WTC11 (cell line): Measurements from ENCODE around the gene TSEN15. TPM values are rescaled to one million over a fixed set of nuclear protein-coding genes. Genes with fewer than 3 reads are reported as not detected.

Experiments
- ATAC-seq: fragments of 200-7000 bp; cut with Tn5 transposase; 2 replicates; pipeline ENCODE4 v1.10.0; 2021; ENCODE audit warnings: mild to moderate bottlenecking, moderate library complexity
- CTCF ChIA-PET: fragments of 300-600 bp; sonication (Branson Sonifier 250); formaldehyde crosslinking; loops from one replicate; lab custom pipeline; 2021; ENCODE audit warnings: antibody characterized with exemption; lab: Charles Lee
- POLR2A ChIA-PET: fragments of 350-600 bp; sonication (Branson Sonifier 250); formaldehyde crosslinking; loops from one replicate; lab custom pipeline; 2021; ENCODE audit warnings: antibody characterized with exemption; lab: Charles Lee
- DNase-seq: peaks from one replicate; pipeline ENCODE4 v3.0.0; 2021; ENCODE audit warnings: low spot score
- H3K27ac Mint-ChIP-seq: 2 replicates; pipeline ENCODE4 v1.8.0; 2021; ENCODE audit warnings: mixed read lengths
- H3K27me3 Mint-ChIP-seq: 2 replicates; pipeline ENCODE4 v1.8.0; 2021; ENCODE audit warnings: low read depth, mild to moderate bottlenecking, moderate library complexity, mixed read lengths
- H3K36me3 Mint-ChIP-seq: 2 replicates; pipeline ENCODE4 v1.8.0; 2021; ENCODE audit warnings: mixed read lengths
- H3K4me1 Mint-ChIP-seq: 2 replicates; pipeline ENCODE4 v1.8.0; 2022; ENCODE audit warnings: mixed read lengths
- H3K4me3 Mint-ChIP-seq: 2 replicates; pipeline ENCODE4 v1.8.0; 2021; ENCODE audit warnings: mild to moderate bottlenecking, moderate library complexity, mixed read lengths
- H3K9me3 Mint-ChIP-seq: 2 replicates; pipeline ENCODE4 v1.8.0; 2021; ENCODE audit warnings: mixed read lengths
- ATF1 ChIP-seq: sonication (generic); formaldehyde crosslinking; IDR thresholded peaks from 2 replicates; pipeline ENCODE4 v1.8.1; 2023; ENCODE audit warnings: mild to moderate bottlenecking, moderate library complexity, missing genetic modification reagents
- CREM ChIP-seq: sonication (generic); formaldehyde crosslinking; IDR thresholded peaks from 2 replicates; pipeline ENCODE4 v1.8.1; 2022; ENCODE audit warnings: mild to moderate bottlenecking, missing genetic modification reagents, moderate library complexity
- ELF4 ChIP-seq: sonication (generic); formaldehyde crosslinking; IDR thresholded peaks from 2 replicates; pipeline ENCODE4 v1.8.1; 2022; ENCODE audit warnings: low read depth, mild to moderate bottlenecking, moderate library complexity, missing genetic modification reagents
- FOXK1 ChIP-seq: sonication (generic); formaldehyde crosslinking; IDR thresholded peaks from 2 replicates; pipeline ENCODE4 v1.8.0; 2022; ENCODE audit warnings: mild to moderate bottlenecking, moderate library complexity, missing genetic modification reagents
- FOXP1 ChIP-seq: sonication (generic); formaldehyde crosslinking; IDR thresholded peaks from 2 replicates; pipeline ENCODE4 v1.8.0; 2022; ENCODE audit warnings: missing genetic modification reagents, mild to moderate bottlenecking, moderate library complexity, borderline replicate concordance
- IRF2 ChIP-seq: sonication (generic); formaldehyde crosslinking; IDR thresholded peaks from 2 replicates; pipeline ENCODE4 v1.8.0; 2022; ENCODE audit warnings: low read depth, missing genetic modification reagents, borderline replicate concordance
- MLX ChIP-seq: sonication (generic); formaldehyde crosslinking; IDR thresholded peaks from 2 replicates; pipeline ENCODE4 v1.8.1; 2023; ENCODE audit warnings: mild to moderate bottlenecking, missing genetic modification reagents, moderate library complexity
- NFE2L1 ChIP-seq: sonication (generic); formaldehyde crosslinking; IDR thresholded peaks from 2 replicates; pipeline ENCODE4 v1.8.1; 2023; ENCODE audit warnings: missing genetic modification reagents
- PRRX2 ChIP-seq: fragments of 250-450 bp; sonication (Bioruptor Pico); IDR thresholded peaks from 2 replicates; pipeline ENCODE4 v1.8.0; 2021; ENCODE audit warnings: mild to moderate bottlenecking
- RELA ChIP-seq: sonication (generic); formaldehyde crosslinking; IDR thresholded peaks from 2 replicates; pipeline ENCODE4 v1.8.1; 2022; ENCODE audit warnings: missing genetic modification reagents, mild to moderate bottlenecking, borderline replicate concordance
- RORB ChIP-seq: fragments of 250-450 bp; sonication (Bioruptor Pico); IDR thresholded peaks from 2 replicates; pipeline ENCODE4 v1.9.0; 2021; ENCODE audit warnings: mild to moderate bottlenecking
- ZBTB21 ChIP-seq: sonication (generic); formaldehyde crosslinking; IDR thresholded peaks from 2 replicates; pipeline ENCODE4 v1.8.1; 2023; ENCODE audit warnings: mild to moderate bottlenecking, missing genetic modification reagents, borderline replicate concordance
- ZNF219 ChIP-seq: sonication (generic); formaldehyde crosslinking; IDR thresholded peaks from 2 replicates; pipeline ENCODE4 v1.8.0; 2023; ENCODE audit warnings: missing genetic modification reagents, mild to moderate bottlenecking, borderline replicate concordance
- ZNF232 ChIP-seq: sonication (generic); formaldehyde crosslinking; IDR thresholded peaks from 2 replicates; pipeline ENCODE4 v1.8.0; 2022; ENCODE audit warnings: mild to moderate bottlenecking, missing genetic modification reagents
- ZNF317 ChIP-seq: sonication (generic); formaldehyde crosslinking; IDR thresholded peaks from 2 replicates; pipeline ENCODE4 v1.8.1; 2023; ENCODE audit warnings: low read depth, mild to moderate bottlenecking, moderate library complexity, missing genetic modification reagents, borderline replicate concordance
- ZNF532 ChIP-seq: fragments of 250-450 bp; sonication (Bioruptor Pico); IDR thresholded peaks from 2 replicates; pipeline ENCODE4 v1.9.0; 2021; ENCODE audit warnings: mild to moderate bottlenecking, borderline replicate concordance
- ZNF671 ChIP-seq: fragments of 250-450 bp; sonication (Bioruptor Pico); IDR thresholded peaks from 2 replicates; pipeline ENCODE4 v1.8.0; 2021; ENCODE audit warnings: mild to moderate bottlenecking
- total RNA-seq: library from RNA; stranded (reverse); gene quantifications from 3 replicates; pipeline ENCODE4 v1.2.3, GENCODE V29; 2021
- TF ChIP-seq, protein P1 (sequence below): sonication (generic); formaldehyde crosslinking; IDR thresholded peaks from 2 replicates; pipeline ENCODE4 v1.8.0; 2022; ENCODE audit warnings: mild to moderate bottlenecking, missing genetic modification reagents
- TF ChIP-seq, protein P2 (sequence below): fragments of 250-450 bp; sonication (Bioruptor Pico); conservative IDR thresholded peaks from 2 replicates; pipeline ENCODE4 v1.9.0; 2021; ENCODE audit warnings: mild to moderate bottlenecking
- TF ChIP-seq, protein P3 (sequence below): sonication (generic); formaldehyde crosslinking; IDR thresholded peaks from 2 replicates; pipeline ENCODE4 v1.8.0; 2023; ENCODE audit warnings: mild to moderate bottlenecking, missing genetic modification reagents

The TSEN15 gene
- total RNA-seq, 1 experiment from 2014 or later, result 23.8 TPM

GRCh38 chr1:184020328-184020727 lies 31.2 kb upstream of the TSEN15 start (continued):
- no peak for TF ChIP-seq ELF4 (CRISPR knock-in tag)
- no peak for TF ChIP-seq ZNF219 (CRISPR knock-in tag)
- no peak for TF ChIP-seq FOXK1 (CRISPR knock-in tag)
- no peak for TF ChIP-seq NFE2L1 (CRISPR knock-in tag)
- TF ChIP-seq RELA (CRISPR knock-in tag), result no peak
- no peak for TF ChIP-seq ZBTB21
- TF ChIP-seq ZNF232 (CRISPR knock-in tag), result no peak
- TF ChIP-seq, all 79 proteins: peak for 0

GRCh38 chr1:184020855-184021254 lies 30.7 kb upstream of the TSEN15 start:
- ATAC-seq (no peak), DNase-seq (no peak)
- ChIA-PET CTCF (no interaction called here), POLR2A (no interaction called here)
- H3K27me3 Mint-ChIP-seq, result peaks cover 28% of the 10 kb centered on the region
- no peaks in the 10 kb centered on the region for H3K9me3 Mint-ChIP-seq
- H3K4me3 Mint-ChIP-seq, result no peak overlapping the region
- no peaks in the 10 kb centered on the region for H3K36me3 Mint-ChIP-seq
- TF ChIP-seq ATF1 (CRISPR knock-in tag) (no peak), MLX (CRISPR knock-in tag) (no peak), CREM (CRISPR knock-in tag) (no peak), NFE2L1 (CRISPR knock-in tag) (no peak), ZNF671 (no peak), ZNF532 (CRISPR knock-in tag) (no peak), ZBTB21 (no peak), ZNF317 (CRISPR knock-in tag) (no peak), RORB (no peak), PRRX2 (CRISPR knock-in tag) (no peak), IRF2 (CRISPR knock-in tag) (no peak), FOXP1 (CRISPR knock-in tag) (no peak)
- TF ChIP-seq, protein P1, sequence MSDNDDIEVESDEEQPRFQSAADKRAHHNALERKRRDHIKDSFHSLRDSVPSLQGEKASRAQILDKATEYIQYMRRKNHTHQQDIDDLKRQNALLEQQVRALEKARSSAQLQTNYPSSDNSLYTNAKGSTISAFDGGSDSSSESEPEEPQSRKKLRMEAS (CRISPR knock-in tag), result no peak
- TF ChIP-seq, protein P2, sequence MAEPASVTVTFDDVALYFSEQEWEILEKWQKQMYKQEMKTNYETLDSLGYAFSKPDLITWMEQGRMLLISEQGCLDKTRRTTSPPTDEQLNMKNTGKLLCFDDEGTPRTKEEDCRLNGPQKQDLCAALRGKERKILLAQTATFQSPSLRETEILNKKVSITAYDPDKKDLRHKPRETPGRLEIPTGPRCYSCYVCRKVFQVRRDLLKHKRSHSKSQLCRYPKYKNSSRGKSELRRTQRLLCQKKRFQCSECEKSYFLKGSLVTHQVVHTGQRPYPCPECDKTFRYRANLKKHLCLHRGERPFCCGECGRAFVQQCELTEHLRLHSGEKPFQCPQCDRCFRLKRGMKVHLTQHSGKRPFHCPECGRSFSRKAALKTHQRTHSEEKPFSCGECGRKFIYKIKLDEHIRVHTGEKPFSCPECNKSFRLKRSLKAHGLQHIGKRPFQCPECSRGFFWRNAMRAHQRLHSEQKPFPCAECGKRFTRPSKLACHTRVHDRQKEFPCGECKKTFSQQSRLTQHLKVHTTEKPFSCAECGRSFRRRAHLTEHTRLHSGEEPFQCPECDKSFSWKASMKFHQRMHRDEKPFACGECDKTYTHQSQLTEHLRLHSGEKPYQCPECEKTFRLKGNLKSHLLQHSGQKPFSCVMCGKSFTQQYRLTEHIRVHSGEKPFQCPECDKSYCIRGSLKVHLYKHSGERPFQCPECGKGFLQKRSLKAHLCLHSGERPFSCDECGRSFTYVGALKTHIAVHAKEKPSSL (CRISPR knock-in tag), result no peak
- TF ChIP-seq, protein P3, sequence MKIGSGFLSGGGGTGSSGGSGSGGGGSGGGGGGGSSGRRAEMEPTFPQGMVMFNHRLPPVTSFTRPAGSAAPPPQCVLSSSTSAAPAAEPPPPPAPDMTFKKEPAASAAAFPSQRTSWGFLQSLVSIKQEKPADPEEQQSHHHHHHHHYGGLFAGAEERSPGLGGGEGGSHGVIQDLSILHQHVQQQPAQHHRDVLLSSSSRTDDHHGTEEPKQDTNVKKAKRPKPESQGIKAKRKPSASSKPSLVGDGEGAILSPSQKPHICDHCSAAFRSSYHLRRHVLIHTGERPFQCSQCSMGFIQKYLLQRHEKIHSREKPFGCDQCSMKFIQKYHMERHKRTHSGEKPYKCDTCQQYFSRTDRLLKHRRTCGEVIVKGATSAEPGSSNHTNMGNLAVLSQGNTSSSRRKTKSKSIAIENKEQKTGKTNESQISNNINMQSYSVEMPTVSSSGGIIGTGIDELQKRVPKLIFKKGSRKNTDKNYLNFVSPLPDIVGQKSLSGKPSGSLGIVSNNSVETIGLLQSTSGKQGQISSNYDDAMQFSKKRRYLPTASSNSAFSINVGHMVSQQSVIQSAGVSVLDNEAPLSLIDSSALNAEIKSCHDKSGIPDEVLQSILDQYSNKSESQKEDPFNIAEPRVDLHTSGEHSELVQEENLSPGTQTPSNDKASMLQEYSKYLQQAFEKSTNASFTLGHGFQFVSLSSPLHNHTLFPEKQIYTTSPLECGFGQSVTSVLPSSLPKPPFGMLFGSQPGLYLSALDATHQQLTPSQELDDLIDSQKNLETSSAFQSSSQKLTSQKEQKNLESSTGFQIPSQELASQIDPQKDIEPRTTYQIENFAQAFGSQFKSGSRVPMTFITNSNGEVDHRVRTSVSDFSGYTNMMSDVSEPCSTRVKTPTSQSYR (CRISPR knock-in tag), result no peak
- TF ChIP-seq, all 79 proteins: peak for 0
- Mint-ChIP-seq H3K27ac (no peak overlapping the region), H3K4me1 (peaks cover 28% of the 10 kb centered on the region)
